HepG2 (cell line): ENCODE results near the gene NINJ2. TPM values are rescaled to one million over a fixed set of nuclear protein-coding genes. Genes with fewer than 3 reads are reported as not detected.

Source experiments
- AGO2 ChIP-seq: fragments of 200-400 bp; formaldehyde crosslinking; optimal IDR thresholded peaks from 2 replicates; pipeline ENCODE3; 2017; ENCODE audit warnings: mild to moderate bottlenecking, low read depth, low read length, moderate library complexity
- DR1 ChIP-seq: sonication (generic); formaldehyde crosslinking; IDR thresholded peaks from 2 replicates; pipeline ENCODE4 v1.8.0; 2021; ENCODE audit warnings: mild to moderate bottlenecking, missing genetic modification reagents, inconsistent platforms
- GFI1 ChIP-seq: sonication (generic); formaldehyde crosslinking; IDR thresholded peaks from 2 replicates; pipeline ENCODE4 v1.5.0; 2020; ENCODE audit warnings: missing genetic modification reagents, mild to moderate bottlenecking, borderline replicate concordance
- GPN1 ChIP-seq: sonication (generic); formaldehyde crosslinking; IDR thresholded peaks from 2 replicates; pipeline ENCODE4 v1.5.1; 2020; ENCODE audit warnings: missing genetic modification reagents, borderline replicate concordance
- HMGA1 ChIP-seq: sonication (generic); formaldehyde crosslinking; conservative IDR thresholded peaks from 2 replicates; pipeline ENCODE4 v1.4.0; 2020; ENCODE audit warnings: missing genetic modification reagents
- HNRNPUL1 ChIP-seq: fragments of 200-400 bp; formaldehyde crosslinking; IDR thresholded peaks from 2 replicates; pipeline ENCODE4 v1.6.1; 2017; ENCODE audit warnings: low read depth, mild to moderate bottlenecking, low read length, moderate library complexity
- MYC ChIP-seq: sonication (generic); formaldehyde crosslinking; IDR thresholded peaks from 2 replicates; pipeline ENCODE4 v1.9.0; 2021; ENCODE audit warnings: missing genetic modification reagents, borderline replicate concordance
- NPAS2 ChIP-seq: sonication (generic); formaldehyde crosslinking; IDR thresholded peaks from 2 replicates; pipeline ENCODE4 v1.8.0; 2022; ENCODE audit warnings: mild to moderate bottlenecking, missing genetic modification reagents, borderline replicate concordance
- NR2C2 ChIP-seq: sonication (generic); formaldehyde crosslinking; IDR thresholded peaks from 2 replicates; pipeline ENCODE4 v1.4.0; 2020; ENCODE audit warnings: missing genetic modification reagents, mild to moderate bottlenecking, moderate library complexity, borderline replicate concordance
- POLR2AphosphoS2 ChIP-seq: IDR thresholded peaks from 2 replicates; pipeline ENCODE4 v1.6.1; 2011; ENCODE audit warnings: low read depth, low read length, improper control_type of control experiment
- SIN3A ChIP-seq: IDR thresholded peaks from 2 replicates; pipeline ENCODE4 v1.6.1; 2011; ENCODE audit warnings: low read depth, mild to moderate bottlenecking, control low read depth, low read length, borderline replicate concordance
- TBX2 ChIP-seq: sonication (generic); formaldehyde crosslinking; IDR thresholded peaks from 2 replicates; pipeline ENCODE4 v1.5.0; 2020; ENCODE audit warnings: missing genetic modification reagents, mild to moderate bottlenecking, borderline replicate concordance
- ZNF263 ChIP-seq: sonication (generic); formaldehyde crosslinking; IDR thresholded peaks from 2 replicates; pipeline ENCODE4 v1.4.0; 2020; ENCODE audit warnings: missing genetic modification reagents
- ZNF292 ChIP-seq: sonication (generic); formaldehyde crosslinking; IDR thresholded peaks from 2 replicates; pipeline ENCODE4 v1.8.1; 2022; ENCODE audit warnings: mild to moderate bottlenecking, low read depth, missing genetic modification reagents, borderline replicate concordance
- ZNF441 ChIP-seq: sonication (generic); formaldehyde crosslinking; IDR thresholded peaks from 2 replicates; pipeline ENCODE4 v1.7.0; 2021; ENCODE audit warnings: missing genetic modification reagents, borderline replicate concordance
- ZNF614 ChIP-seq: IDR thresholded peaks from 2 replicates; pipeline ENCODE4 v1.6.1; 2018; ENCODE audit warnings: missing biosample characterization, missing genetic modification reagents, inconsistent platforms, borderline replicate concordance
- polyA plus RNA-seq, 8 experiments: library from polyadenylated mRNA; depleted of rRNA in 3 of 8; stranded (reverse) in 7 of 8; unstranded in 1 of 8; fragments of >200 nt; fragmentation: Illumina TruSeq in 4 of 8; extraction: Trizol in 4 of 8; gene quantifications; 2 replicates each; pipeline versions ENCODE4 v1.2.1 to v1.2.3, GENCODE V29; 2011 to 2016; ENCODE audit warnings: low read depth in 4 of 8, missing spikeins in 1 of 8, mixed read lengths in 1 of 8; ENCODE audit not compliant: insufficient read depth in 1 of 8
- total RNA-seq, 5 experiments: library from RNA; depleted of rRNA; stranded (reverse); fragments of >200 nt; fragmentation: Illumina TruSeq; extraction: Trizol; gene quantifications; 2 replicates each; pipeline ENCODE4 v1.2.3, GENCODE V29; 2016; ENCODE audit warnings: low read depth in 1 of 5
- TF ChIP-seq, protein P1 (sequence below): sonication (generic); formaldehyde crosslinking; IDR thresholded peaks from 2 replicates; pipeline ENCODE4 v1.4.0; 2020; ENCODE audit warnings: missing genetic modification reagents
- TF ChIP-seq, protein P2 (sequence below): sonication (generic); formaldehyde crosslinking; IDR thresholded peaks from 2 replicates; pipeline ENCODE4 v1.5.1; 2020; ENCODE audit warnings: missing genetic modification reagents, mild to moderate bottlenecking, borderline replicate concordance
- TF ChIP-seq, protein P3 (sequence below): sonication (generic); formaldehyde crosslinking; IDR thresholded peaks from 2 replicates; pipeline ENCODE4 v1.5.0; 2020; ENCODE audit warnings: mild to moderate bottlenecking, missing genetic modification reagents
- TF ChIP-seq, protein P4 (sequence below): IDR thresholded peaks from 2 replicates; pipeline ENCODE4 v1.6.1; 2016; ENCODE audit warnings: missing compliant biosample characterization, missing genetic modification reagents, borderline replicate concordance

NINJ2 gene
- total and polyA plus RNA-seq, 2 of the 13 experiments (the other 11 are each of a cell fraction or from before 2014, with no cell fraction given), result 0.62 to 3.8 TPM

DNA sequence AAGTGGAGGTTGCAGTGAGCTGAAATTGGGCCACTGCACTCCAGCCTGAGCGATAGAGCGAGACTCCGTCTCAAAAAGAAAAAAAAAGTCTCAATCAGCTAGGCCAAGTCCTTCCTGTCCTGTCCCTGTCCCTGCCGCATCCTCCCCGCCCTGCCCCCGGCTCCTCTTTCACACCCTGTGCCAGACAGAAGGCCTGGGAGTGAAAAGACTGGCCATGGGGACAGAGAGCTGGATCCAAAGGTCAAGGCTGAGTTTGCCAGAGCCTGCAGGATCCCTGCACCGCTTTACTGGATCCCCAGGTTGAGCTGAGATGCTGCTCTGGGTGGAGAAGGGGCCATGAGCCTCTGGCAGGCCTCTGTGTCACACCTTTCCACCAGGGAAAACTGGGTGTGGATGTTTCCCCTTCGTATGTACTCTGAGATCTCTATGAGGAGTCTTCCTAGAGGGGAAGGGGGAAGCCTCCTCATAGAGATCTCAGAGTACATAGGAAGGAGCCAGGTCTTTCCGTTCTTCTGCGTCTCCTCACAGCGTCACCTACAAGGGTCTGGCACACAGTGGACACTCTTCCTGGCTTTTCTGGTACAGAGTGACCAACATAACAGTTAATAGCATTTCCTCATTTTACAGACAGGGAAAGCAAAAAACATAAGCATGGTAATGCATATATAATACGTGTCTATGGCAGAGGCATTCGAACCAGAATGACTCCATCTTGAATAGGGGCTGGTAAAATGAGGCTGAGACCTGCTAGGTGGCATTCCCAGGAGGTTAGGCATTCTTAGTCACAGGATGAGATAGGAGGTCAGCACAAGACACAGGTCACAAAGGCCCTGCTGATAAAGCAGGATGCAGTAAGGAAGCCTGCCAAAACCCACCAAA is 35.1 kb downstream of the NINJ2 start (continued):
- TF ChIP-seq HNRNPUL1 (no peak), POLR2AphosphoS2 (no peak), AGO2 (no peak), ZNF441 (CRISPR knock-in tag) (peak; percentile 99), NR2C2 (peak; percentile 41; the same call in 1 of the 2 replicates), ZNF614 (CRISPR knock-in tag) (0 out of 2 replicates have a peak, but pooled peaks have one; percentile 27), HMGA1 (CRISPR knock-in tag) (no peak), GFI1 (CRISPR knock-in tag) (no peak; the same call in 1 of the 2 replicates), TBX2 (CRISPR knock-in tag) (peak; percentile 93), ZNF263 (CRISPR knock-in tag) (0 out of 2 replicates have a peak, but pooled peaks have one; percentile 31), MYC (CRISPR knock-in tag) (no peak; the same call in 1 of the 2 replicates), DR1 (no peak), NPAS2 (CRISPR knock-in tag) (no peak), GPN1 (CRISPR knock-in tag) (no peak), SIN3A (no peak), ZNF292 (CRISPR knock-in tag) (peak; percentile 38; the same call in 1 of the 2 replicates)
- TF ChIP-seq, protein P1, sequence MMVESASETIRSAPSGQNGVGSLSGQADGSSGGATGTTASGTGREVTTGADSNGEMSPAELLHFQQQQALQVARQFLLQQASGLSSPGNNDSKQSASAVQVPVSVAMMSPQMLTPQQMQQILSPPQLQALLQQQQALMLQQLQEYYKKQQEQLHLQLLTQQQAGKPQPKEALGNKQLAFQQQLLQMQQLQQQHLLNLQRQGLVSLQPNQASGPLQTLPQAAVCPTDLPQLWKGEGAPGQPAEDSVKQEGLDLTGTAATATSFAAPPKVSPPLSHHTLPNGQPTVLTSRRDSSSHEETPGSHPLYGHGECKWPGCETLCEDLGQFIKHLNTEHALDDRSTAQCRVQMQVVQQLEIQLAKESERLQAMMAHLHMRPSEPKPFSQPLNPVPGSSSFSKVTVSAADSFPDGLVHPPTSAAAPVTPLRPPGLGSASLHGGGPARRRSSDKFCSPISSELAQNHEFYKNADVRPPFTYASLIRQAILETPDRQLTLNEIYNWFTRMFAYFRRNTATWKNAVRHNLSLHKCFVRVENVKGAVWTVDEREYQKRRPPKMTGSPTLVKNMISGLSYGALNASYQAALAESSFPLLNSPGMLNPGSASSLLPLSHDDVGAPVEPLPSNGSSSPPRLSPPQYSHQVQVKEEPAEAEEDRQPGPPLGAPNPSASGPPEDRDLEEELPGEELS, result peak; percentile 45; the same call in 1 of the 2 replicates
- TF ChIP-seq, protein P2, sequence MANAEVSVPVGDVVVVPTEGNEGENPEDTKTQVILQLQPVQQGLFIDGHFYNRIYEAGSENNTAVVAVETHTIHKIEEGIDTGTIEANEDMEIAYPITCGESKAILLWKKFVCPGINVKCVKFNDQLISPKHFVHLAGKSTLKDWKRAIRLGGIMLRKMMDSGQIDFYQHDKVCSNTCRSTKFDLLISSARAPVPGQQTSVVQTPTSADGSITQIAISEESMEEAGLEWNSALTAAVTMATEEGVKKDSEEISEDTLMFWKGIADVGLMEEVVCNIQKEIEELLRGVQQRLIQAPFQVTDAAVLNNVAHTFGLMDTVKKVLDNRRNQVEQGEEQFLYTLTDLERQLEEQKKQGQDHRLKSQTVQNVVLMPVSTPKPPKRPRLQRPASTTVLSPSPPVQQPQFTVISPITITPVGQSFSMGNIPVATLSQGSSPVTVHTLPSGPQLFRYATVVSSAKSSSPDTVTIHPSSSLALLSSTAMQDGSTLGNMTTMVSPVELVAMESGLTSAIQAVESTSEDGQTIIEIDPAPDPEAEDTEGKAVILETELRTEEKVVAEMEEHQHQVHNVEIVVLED (CRISPR knock-in tag), result no peak
- TF ChIP-seq, protein P3, sequence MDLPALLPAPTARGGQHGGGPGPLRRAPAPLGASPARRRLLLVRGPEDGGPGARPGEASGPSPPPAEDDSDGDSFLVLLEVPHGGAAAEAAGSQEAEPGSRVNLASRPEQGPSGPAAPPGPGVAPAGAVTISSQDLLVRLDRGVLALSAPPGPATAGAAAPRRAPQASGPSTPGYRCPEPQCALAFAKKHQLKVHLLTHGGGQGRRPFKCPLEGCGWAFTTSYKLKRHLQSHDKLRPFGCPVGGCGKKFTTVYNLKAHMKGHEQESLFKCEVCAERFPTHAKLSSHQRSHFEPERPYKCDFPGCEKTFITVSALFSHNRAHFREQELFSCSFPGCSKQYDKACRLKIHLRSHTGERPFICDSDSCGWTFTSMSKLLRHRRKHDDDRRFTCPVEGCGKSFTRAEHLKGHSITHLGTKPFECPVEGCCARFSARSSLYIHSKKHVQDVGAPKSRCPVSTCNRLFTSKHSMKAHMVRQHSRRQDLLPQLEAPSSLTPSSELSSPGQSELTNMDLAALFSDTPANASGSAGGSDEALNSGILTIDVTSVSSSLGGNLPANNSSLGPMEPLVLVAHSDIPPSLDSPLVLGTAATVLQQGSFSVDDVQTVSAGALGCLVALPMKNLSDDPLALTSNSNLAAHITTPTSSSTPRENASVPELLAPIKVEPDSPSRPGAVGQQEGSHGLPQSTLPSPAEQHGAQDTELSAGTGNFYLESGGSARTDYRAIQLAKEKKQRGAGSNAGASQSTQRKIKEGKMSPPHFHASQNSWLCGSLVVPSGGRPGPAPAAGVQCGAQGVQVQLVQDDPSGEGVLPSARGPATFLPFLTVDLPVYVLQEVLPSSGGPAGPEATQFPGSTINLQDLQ, result 0 out of 2 replicates have a peak, but pooled peaks have one; percentile 26
- TF ChIP-seq, protein P4, sequence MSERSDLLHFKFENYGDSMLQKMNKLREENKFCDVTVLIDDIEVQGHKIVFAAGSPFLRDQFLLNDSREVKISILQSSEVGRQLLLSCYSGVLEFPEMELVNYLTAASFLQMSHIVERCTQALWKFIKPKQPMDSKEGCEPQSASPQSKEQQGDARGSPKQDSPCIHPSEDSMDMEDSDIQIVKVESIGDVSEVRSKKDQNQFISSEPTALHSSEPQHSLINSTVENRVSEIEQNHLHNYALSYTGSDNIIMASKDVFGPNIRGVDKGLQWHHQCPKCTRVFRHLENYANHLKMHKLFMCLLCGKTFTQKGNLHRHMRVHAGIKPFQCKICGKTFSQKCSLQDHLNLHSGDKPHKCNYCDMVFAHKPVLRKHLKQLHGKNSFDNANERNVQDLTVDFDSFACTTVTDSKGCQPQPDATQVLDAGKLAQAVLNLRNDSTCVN (CRISPR knock-in tag), result no peak
